HUDEP-2 (cell line): Measurements from ENCODE around the gene ESR1.
"Not testable (repeated sequence)": the region's sequence is repeated elsewhere in the genome, so short reads cannot be mapped to it uniquely, and the experiment has no call there.

Experiments used
- DNase-seq, 76 experiments: peaks; one replicate each; lab custom pipeline; 2025; ENCODE audit not compliant: unreplicated experiment in 76 of 76; lab: John Stamatoyannopoulos, UW

The ESR1 gene

DNA sequence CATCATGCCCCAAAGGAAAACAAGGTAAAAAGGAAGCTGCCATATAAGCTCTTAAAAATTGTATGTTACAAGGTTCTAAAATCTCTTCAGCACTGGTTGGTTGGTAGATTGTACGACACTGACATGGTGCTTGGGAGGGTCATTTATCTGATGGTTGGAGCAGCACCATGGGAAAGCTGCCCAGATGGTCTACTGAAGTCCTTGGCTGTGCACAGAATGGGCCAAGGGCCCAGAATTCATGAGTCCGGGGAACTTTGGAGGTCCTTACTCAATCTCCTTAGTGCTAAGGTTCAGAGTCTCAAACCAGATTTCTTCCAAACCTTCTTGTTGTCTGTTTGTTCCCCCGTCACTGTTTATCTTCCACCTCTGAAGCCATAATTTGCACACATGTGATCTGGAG lies 314.4 kb downstream of the ESR1 start:
- no peak for DNase-seq

DNA sequence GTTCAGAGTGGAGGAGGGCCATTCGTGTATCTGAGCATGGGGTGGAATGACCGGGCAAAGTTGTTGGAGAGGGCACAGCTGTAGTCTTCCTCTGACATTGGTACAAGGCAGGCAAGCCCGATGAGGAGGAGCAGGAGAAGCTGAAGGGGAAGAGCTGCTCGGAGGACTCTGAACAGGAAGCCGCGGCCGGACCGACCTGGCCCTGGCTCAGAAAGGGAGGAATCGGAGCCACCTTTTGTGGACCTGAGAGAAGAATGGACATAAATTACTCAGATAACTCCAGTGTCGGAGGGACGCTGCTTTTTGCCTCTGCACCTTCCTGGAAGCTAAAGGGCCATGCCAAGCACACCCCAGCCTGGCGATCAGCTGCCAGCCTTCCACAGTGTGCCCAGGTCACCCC lies 315.0 kb downstream of the ESR1 start:
- no peak for DNase-seq

DNA sequence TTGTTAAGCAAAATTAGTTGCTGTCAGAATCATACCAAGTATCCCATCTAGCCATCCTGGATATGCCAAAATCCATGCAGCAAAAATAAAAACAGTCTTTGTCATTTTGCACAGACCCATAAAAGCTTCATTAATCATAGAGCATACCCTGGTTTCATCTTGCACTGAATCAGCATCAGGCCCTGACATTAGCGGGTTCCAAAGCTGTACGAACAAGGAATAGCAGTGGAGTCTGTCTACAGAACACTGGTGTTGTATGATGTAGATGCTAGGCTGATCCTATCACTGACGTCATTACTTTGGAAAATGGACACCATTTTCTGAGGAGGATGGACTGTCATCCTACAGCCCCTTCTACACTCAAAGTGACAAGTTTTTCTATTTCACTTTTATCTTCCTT lies 315.6 kb downstream of the ESR1 start:
- no peak for DNase-seq

DNA sequence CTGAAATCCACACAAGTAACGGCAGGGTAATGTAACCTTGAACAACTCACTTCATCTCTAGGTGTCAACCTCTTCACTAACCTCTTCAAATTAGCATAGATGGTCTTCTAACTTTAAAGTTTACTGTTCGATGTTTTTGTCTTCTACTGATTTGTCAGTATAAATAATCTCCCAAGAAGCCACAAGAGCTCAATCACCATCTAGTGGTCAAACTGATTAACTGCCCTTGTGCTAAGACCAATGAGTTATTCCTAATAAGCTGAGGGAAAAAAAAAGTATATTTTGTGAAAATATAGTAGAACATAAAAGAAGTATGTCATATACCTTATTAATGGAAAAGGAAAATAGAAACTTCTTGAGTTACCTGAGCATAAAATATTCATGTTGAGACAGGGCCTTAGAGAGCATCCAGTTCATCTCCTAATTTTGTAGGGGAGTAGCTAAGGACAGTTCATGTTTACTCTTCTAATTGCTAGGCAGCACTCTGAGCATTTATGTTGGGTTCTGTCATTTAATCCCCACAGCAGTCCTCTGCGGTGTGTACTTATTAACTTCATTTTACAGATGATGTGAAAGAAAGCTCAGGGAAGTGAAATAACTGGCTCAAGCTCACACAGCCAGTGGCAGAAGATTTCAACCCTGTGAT lies 317.1 kb downstream of the ESR1 start:
- peak in 21 of 76 experiments; percentile 7 to 56 (median 21) for DNase-seq

DNA sequence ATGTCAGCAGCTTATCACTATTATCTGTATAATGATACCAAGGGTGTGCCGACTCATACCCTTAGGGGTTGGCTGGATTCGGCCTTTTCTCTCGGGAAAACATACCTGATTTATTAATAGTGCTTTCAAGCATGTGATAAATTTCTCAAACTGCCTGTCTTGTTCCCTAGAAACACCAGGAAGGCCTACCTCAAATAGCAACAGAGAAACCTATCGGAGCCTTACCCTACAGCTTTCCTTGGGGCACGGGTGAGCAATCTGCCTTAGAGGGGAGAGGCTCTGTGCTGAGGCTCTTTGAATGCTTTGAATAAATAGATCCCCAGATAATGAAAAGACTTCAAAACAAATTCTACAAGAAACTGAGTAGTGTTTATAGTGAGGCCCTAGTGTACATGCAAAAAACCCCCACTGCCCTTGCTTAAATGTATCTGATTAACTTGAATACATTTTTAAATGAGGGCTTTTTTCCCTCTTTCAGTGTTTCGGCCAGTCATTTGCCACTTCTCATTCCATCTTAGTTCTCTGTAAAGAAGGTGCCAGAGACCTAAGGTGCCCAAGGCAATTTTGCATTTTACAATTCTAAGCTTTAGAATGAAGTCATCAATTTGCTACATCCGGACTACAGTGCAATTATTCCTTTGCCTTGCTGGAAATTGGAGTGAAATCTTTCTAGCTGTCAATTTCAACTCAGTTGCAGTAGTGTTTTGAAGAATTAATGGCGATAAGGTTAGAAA lies 320.1 kb downstream of the ESR1 start:
- DNase-seq: no peak

DNA sequence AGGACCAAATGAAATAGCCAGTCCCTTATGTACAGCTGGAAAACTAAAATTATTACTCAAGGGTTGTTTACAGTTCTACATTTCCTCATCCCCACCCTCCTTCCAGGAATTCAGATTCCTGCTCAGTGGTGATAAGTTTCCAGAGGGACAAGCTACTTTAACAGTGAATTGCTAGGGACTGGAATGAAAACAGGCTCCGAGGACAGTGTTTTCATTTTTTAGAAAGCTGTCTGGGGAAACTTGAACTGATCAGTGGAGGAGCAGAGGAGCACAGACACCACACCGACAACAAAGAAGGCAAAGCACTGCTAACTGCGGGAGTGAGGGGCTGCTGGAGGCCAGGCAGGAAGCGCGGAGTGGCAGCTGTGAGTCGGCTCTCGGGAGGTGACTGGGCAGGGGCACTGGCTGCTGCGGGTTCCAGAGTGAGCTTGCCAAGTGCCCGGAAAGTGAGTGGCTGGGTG lies 322.2 kb downstream of the ESR1 start:
- no peak for DNase-seq

DNA sequence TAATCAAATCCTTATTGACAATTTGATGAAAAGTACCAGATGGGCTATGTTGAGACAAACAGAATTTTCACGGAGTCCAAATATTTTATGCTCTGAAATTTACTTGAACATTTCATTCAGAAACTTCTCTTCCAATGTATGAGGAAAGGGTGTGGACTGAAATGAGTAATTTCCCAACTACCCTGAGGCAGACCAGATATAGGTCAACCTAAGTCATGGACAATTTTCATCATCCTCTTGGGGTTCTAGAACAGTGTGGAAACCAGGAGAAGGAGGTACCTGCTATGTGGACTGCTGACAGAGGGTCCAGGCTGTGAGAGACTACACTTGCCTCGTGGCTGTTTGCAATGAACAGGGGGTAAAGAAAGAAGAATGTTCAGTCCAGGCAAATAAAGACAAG lies 323.0 kb downstream of the ESR1 start:
- no peak for DNase-seq

DNA sequence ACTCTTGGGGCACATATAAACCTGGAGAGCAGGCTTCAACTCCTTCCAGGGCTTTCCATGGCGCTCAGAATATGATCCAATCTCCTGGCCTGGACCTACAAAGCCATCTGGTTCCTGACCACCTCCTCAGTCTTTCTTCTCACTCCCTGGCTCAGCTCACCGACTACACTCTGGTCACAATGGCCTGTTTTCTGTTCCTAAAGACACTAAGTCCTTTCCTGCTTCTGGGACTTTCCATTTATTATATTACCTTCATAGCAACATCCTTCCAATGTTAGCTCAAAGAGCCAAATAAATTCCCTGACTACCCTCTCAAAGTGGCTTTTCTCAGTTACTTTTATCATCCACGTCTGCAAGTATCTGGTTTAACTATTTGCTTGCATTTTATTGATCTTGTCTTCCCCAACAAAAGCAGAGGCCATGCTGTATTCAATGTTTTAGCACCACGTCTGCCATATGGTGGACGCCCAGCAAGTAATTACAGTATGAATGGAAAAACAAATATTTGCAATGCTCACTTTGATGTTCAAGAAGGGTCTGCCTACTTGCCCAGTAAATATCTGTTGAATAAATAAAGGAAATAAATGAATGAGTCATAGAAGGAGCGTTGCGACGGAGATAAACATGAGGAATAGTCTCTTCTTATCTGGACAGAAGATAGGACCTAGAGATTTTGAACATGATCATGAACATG lies 328.4 kb downstream of the ESR1 start:
- no peak for DNase-seq

DNA sequence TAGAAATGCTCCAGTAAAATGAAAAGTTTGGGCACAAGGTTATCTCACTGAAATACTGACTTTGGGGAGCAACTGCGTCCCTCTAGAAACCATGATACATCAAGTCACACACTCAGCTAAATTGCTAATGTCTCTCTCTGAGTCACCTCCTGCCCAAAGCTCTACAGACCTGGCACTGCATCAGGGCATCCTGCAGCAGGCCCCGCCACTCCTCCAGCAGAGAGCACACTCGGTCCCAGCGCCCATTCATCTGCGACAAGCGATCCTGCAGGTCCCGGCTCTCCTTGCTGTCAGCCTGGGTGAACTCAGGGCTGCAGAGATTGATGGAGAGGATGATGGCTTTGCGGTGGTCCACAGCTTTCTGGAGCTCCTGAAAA lies 329.0 kb downstream of the ESR1 start:
- DNase-seq: no peak

DNA sequence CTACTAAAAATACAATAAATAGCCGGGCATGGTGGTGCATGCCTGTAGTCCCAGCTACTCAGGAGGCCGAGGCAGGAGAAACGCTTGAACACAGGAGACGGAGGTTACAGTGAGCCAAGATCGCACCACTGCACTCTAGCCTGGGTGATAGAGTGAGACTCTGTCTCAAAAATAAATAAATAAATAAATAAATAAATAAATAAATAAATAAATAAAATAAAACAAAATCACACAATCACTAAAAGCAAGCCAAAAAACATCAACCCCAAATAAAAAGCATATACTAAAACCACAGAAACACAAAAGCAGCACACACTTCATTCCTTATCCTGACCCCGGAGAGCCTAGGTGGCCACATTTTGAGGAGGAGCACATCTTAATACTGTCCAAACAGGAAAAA lies 330.9 kb downstream of the ESR1 start:
- DNase-seq: not testable (repeated sequence)

DNA sequence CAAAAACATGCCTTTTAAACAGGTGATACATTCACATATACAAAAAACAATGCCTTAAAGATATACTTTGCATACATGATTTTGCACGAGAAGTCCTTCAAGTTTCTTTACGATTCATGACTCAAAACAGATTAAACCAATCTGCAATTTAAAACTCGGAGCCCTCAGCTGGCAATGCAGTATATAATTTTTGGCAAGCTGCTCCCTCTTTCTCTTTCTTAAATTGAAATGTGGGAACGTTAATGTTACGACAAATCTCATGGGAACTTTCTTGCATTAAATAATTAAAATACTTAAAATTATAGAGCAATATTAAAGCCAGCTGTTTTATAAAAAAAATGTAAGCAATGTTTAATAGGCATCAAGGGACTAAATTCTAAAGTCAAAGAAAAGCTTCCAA lies 334.6 kb downstream of the ESR1 start:
- DNase-seq: no peak

DNA sequence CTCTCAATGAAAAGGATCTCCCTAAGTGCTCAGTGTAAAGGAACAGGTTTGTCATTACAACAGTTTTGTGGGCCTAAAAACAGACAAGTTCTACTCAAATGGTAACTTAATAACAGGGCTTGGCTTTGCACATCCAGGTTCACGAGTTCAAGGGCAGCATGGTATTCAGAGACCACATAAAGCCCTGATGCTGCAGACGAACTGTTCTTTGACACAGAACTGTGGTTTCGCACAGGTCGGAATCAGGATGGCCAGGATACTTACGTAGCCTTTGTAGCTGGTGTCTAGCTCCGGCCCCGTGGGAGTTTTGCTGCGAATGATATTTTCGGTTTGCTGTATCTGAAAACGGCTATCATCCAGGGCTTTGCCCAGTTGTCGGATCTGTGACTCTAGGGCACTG lies 335.9 kb downstream of the ESR1 start:
- DNase-seq: no peak

DNA sequence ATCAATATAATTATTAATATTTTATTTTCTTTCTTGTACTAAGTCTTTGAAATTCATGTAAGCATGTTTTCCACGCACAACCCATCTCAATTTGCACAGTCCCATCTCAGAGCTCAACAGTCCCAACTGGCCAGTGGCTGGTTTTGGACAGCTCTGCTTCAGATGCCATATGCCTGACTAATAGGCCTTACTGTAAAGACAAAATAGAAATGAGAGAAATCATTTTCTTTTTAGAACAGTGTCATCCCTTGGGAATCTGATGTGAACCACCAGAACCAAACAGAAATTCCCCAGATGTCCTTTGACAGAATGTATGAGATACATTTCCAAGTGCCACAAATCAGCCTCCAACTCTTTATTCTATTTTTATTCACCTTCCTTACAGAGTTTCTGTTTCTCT lies 338.9 kb downstream of the ESR1 start:
- DNase-seq: no peak

DNA sequence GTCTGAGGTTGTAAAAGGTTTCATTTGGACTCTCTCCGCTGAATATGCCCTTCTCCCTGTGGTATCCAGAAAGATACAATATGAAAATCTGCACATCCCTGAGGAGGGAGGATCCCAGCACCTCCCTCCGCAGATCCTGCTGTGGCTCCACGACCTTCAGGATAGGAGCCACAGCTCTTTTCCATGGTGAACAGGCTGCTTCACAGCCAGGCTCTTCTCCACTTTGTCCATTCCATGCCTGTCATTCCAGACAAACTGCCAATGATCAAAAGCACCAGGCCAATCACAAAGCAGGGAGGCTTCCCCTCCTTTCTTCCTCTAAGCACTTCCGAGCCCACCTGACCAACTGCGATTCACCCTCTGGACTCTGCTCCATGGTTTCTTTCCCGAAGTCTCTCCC lies 339.8 kb downstream of the ESR1 start:
- no peak for DNase-seq

DNA sequence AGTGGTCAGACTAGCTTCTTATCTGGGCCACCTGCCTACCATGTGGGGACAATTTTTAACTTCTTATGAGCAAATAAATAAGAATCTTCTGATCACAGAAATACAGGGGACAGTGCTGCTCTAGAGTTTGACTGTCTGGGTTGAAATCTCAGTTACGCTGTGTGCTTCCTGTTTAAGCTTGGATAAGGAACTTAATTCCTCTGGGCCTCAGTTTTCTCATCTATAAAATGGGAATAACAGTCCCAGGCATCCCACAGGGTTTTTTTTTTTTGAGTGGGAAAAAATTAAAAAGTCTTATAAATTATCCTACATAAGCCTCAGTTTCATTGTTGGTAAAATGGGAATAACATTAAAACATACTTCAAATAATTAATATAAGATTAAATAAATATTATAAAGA lies 340.9 kb downstream of the ESR1 start:
- no peak for DNase-seq

DNA sequence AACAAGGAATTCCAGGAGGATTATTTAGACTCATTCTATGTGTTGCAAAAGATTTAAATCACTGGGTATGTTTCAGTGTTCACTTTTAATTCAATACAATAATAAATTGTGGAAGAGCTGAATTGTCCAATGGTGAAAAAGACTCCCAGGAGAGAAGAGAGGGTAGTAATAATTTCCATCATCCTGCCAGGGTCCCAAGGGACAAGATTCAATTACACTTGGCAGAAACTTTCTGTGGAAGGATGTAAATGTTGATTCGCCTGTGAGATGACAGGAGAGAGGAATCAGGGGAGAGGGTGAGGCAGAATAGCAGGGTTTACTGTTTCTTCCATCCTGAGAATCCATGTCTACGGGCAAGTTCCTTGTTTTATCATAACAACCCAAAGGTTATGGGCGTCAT lies 342.7 kb downstream of the ESR1 start:
- no peak for DNase-seq

DNA sequence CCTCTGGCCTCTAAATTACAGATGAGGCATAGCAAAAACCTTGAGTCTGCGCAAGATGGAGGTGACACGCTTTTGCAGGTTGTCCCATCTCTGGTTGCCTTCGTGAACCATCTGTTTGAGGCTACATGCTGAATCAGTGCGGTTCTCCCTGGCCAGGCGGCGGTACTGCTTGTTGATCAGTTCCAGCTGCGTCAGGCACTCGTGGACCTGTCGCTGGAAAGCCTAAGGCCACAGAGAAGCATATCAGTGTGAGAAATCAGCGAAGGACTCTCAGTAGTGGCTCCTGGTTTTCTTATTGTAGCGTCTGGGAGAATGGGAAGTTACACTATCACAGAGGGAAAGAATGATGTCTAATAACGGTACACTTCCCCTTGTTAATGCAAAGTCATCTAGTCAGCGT lies 344.4 kb downstream of the ESR1 start:
- DNase-seq: no peak

DNA sequence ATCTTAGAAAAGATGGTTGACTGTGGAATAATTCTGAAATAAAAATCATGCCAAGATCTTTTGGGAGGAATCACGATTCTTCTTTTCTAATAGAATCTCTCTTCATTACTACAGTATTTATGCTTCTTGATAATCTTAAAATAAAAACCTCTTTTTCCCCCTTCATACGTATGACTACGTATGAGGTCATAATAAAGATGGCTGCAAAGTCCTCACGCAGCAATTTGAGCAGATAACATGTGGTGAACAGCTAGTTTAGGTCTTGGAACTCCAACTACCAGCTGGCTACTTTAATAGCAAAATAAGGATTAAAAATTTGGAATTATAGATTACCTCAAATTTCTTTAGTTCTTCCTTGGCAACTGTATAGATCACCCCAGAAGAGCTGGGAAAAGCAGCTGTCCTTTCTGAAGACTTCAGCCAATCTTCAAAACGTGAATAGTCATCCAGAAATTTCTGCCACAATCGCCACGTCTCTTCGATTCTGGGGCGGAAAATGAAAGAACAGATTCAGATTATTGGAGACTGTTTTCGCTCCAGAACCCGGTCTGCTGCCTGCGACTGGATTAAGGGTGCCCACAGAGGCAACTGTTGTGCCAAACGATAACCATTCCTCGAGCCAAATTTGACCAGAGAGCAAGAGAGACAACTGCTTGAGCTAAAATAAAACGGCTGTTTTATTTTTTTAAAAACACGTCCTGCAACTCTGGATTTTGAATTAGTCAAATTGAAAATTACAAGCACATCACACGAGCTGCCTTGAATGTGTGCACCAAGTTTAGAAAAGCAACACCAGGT lies 347.3 kb downstream of the ESR1 start:
- no peak for DNase-seq

DNA sequence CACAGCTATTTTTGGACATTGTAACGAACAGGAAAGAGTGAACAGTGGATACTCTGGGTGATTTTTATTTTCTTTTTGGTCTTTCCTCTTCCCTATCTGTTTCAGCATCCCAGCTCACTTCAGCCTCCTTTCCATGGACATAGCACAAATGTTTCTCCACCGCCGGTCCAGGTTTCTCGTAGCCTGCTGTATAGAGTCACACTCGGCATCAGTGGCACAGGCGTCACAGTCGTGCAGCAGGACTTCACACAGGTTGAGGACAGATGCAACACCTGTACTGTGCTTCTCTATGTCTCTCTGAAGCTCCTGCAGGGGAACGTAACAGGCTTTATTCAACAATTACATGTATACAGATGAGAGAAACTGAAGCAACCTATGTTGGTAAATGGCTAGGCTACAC lies 348.3 kb downstream of the ESR1 start:
- DNase-seq: no peak

DNA sequence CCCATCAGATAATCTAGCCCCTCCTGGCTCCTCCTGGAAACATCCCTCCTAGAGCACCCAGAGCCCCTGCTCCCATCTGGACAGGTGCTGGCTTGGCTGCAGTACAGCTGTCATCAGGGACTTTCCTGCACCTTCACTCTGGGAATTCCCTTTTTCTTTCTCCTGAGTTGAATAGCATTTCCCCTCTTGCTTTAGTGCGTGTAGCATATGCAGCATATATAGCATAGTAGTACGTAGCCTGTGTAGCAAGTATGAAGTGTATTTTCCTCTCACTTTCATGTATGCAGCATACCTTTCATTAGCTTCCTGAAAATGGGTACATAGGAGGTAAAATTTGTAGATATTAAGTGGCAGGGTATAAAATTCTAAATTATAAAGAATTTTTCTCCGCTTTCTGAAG lies 352.9 kb downstream of the ESR1 start:
- DNase-seq: no peak

DNA sequence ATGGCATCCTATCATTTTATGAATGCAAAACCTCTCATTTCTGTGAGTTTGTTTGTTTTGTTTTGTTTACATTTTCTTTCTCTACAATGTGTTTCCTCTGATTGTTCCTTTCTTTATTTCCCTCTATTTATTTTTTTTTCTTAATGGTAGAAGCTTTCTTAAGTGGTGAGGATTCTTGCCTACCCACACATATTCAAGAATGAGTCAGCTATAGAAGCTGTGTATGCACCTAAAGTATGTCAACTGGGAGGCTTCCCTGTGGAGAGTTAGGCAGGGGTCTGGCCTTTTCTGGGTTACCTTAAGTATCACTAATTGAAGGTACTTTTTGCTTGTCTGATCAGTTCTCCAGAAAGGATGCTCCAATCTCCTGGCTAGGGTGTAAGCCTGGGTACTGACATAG lies 354.0 kb downstream of the ESR1 start:
- DNase-seq: no peak
